ENCODE measurements around the gene VSIR. TPM values are rescaled to one million over a fixed set of nuclear protein-coding genes. Genes with fewer than 3 reads are reported as not detected.

The VSIR gene
- total RNA-seq, 4 donors from 2014 or later, result 37.8 to 118 (median 90.3) TPM

DNA sequence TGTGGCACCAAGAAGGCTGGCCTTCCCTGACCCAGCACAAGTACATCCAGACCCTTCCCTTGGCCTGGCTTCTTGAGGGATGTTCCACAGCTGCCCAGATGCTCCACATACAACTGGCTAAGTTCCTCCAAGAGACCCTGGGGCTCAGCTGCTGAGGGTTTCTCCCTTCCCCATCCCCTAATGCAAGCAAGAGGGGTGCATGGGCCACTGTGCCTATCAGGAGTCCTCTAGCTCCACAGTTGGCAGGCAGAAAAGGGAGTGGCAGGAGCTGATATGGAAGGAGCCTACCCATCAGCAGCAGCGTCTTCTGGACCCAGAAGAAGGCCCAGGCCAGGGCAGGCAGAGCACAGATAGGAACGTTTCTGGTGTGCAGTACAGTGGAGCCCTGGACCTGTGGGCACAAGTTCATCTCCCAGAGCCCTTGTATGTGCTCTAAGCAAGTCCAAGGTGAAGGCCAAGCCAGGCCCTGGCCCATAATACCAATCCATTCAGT is 26.2 kb downstream of the VSIR start:
- peaks cover 58 to 64% (median 60%) of the 10 kb centered on the region in 4 donors for H3K4me1 ChIP-seq
- peaks cover 0 to 7% (median 0%) of the 10 kb centered on the region in 4 donors for H3K9me3 ChIP-seq
- no peak overlapping the region for H3K4me3 ChIP-seq
- no peak for DNase-seq (ENCODE audit: extremely low spot score)
- peak overlapping the region; percentile 64 to 76 (median 68) for H3K27ac ChIP-seq (replicated peaks in 1 of 4)
- intact Hi-C loops (cut with DNase I), result no loop called here
- H3K27me3 ChIP-seq, result no peaks in the 10 kb centered on the region
- 72% methylated on average over 2 of the region's 2 CpGs for WGBS
- H3K36me3 ChIP-seq, result peaks cover 18 to 35% (median 27%) of the 10 kb centered on the region in 4 donors
- TF ChIP-seq POLR2AphosphoS5 (IDR thresholded peaks at IDR 0.05), result no peak
- TF ChIP-seq CTCF (IDR thresholded peaks at IDR 0.05), result no peak
- no peak for TF ChIP-seq EP300 (IDR thresholded peaks at IDR 0.05)

DNA sequence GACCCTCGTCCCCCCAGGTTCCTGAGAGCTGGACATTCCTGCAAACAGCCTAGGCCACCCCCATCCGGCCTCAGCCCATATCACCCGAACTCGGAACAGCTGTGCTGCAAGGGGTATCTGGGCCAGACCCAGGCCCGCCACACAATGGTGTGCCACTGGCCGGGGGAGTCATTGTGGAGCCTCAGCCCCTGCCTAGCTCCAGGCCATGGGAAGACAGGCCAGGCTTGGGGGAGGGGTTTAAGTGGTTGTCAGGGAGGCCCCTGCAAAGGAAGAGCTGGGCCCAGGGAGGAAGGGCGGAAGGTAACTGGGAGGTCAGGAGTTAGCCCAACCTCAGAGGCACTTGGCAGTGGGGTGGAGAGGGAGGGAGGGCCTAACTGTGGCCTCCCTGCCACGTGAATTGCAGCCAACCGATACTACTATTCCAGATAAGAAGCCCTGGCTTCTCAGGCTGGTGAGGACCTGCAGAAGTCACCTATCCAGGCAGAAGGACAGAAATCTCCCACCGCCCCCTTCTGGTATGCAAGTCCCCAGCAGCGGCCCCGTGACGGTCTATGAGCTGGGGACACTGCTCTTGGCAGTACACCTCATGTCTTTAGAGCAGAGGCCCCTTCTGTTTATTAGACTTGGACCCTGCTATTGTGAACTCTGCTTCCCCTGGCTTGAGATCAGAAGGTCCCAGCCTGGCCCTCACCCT is 26.8 kb downstream of the VSIR start:
- intact Hi-C loops (cut with DNase I), result no loop called here

DNA sequence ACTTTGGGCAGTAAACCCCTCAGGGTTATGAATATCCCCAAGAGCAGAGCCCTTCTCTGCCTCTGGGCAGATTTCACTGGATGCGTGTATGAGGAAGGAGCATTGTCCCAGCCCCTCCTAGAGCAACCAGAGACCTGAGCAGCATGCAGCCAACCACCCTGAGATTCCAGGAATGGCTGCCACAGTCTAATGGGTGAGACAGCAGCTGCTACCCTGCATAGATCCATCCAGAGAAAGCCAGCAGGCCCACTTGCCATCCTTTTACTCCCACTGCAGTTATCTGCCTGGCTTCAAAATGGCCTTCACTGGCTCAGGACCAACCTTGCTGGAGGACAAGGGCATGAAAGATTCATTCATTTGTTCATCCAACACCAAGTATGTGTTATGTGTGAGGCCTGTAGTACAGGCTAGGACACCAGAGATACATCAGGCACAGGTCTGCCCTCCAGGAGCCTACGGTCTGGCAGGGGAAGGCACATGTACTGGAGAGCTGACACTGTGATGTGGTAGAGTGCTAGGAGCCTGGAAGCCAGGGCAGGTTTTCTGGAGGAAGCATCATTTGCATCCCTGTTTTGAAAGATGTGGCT is 27.6 kb downstream of the VSIR start:
- Histone ChIP-seq H3K27ac (replicated peaks in 1 of 4) (peak overlapping the region in 2 of 4 donors; percentile 64 to 76), H3K9me3 (peaks cover 0 to 7% (median 0%) of the 10 kb centered on the region in 4 donors)
- WGBS, result 88% methylated on average over 2 of the region's 2 CpGs

More for the DNA sequence above, 26.8 kb downstream of the VSIR start:
- Histone ChIP-seq H3K4me1 (peaks cover 53 to 61% (median 58%) of the 10 kb centered on the region in 4 donors), H3K4me3 (no peak overlapping the region), H3K9me3 (peaks cover 0 to 7% (median 0%) of the 10 kb centered on the region in 4 donors), H3K36me3 (peaks cover 12 to 35% (median 24%) of the 10 kb centered on the region in 4 donors), H3K27ac (replicated peaks in 1 of 4) (peak overlapping the region; percentile 64 to 76 (median 68)), H3K27me3 (no peaks in the 10 kb centered on the region)
- DNase-seq (ENCODE audit: extremely low spot score), result no peak
- 69% methylated on average over 13 of the region's 13 CpGs for WGBS
- TF ChIP-seq POLR2A (IDR thresholded peaks at IDR 0.05; ENCODE audit: low read depth) (no peak), EP300 (IDR thresholded peaks at IDR 0.05) (no peak), CTCF (IDR thresholded peaks at IDR 0.05) (no peak), POLR2AphosphoS5 (IDR thresholded peaks at IDR 0.05) (peak; percentile 23 to 32)

DNA sequence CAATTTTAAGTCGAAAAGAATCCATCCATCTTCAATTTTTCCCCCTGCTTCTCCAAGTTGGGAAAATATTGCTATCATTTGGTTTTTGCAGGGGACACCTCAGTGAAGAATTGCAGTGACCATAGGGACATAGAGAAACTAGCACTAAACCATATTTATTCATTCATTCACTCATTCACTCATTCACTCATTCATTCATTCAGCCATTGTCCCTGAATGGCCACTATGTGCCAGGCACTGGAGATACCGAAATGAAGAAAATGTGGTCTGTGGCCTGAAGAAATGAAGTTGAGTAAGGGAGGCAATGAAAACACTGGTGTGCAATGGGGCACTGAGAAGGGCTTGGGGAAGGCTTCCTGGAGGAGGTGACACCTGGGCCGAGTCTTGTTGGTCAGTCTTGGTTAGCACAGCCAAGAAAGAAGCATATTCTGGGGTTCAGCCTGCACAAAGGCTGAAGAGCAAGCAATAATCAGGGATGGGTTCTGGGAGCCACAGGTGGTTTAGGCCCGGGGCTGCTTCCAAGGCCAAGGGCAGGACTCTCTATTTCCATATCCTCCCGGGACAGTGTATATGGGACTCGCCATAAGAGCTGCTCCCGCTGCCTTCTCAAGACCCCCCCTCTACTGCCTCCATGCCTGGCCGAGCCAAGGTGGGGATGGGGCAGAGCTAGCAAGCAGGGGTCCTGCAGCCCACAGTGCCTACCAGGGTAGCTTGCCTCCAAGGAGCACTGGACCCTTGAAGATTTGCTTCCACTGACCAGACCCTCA is 28.2 kb downstream of the VSIR start:
- Histone ChIP-seq H3K27me3 (no peaks in the 10 kb centered on the region), H3K27ac (replicated peaks in 1 of 4) (no peak overlapping the region), H3K36me3 (peaks cover under 1 to 23% (median 10%) of the 10 kb centered on the region in 4 donors), H3K4me1 (peaks cover 49 to 56% (median 54%) of the 10 kb centered on the region in 4 donors), H3K4me3 (no peak overlapping the region), H3K9me3 (peaks cover 0 to 7% (median 0%) of the 10 kb centered on the region in 4 donors)
- intact Hi-C loops (cut with DNase I), result no loop called here
- DNase-seq (ENCODE audit: extremely low spot score), result no peak
- TF ChIP-seq POLR2AphosphoS5 (IDR thresholded peaks at IDR 0.05) (no peak), EP300 (IDR thresholded peaks at IDR 0.05) (no peak), POLR2A (IDR thresholded peaks at IDR 0.05; ENCODE audit: low read depth) (no peak)
- 72% methylated on average over 6 of the region's 8 CpGs for WGBS

More for the DNA sequence above, 27.6 kb downstream of the VSIR start:
- intact Hi-C loops (cut with DNase I), result no loop called here
- TF ChIP-seq POLR2AphosphoS5 (IDR thresholded peaks at IDR 0.05), result no peak
- no peak for TF ChIP-seq POLR2A (IDR thresholded peaks at IDR 0.05; ENCODE audit: low read depth)
- TF ChIP-seq CTCF (IDR thresholded peaks at IDR 0.05), result no peak
- Histone ChIP-seq H3K4me3 (no peak overlapping the region), H3K36me3 (peaks cover 7 to 30% (median 17%) of the 10 kb centered on the region in 4 donors), H3K27me3 (no peaks in the 10 kb centered on the region), H3K4me1 (peaks cover 53 to 55% (median 54%) of the 10 kb centered on the region in 4 donors)
- DNase-seq (ENCODE audit: extremely low spot score), result no peak
